Stimulated activated CD8-positive, alpha-beta memory T cell treated with anti-CD3 and anti-CD28 coated beads, Interleukin-4, amount 100 ng/mL, for 4 hours (primary cell): ENCODE results near the gene BMX.

Experiments
- DNase-seq, 2 donors: peaks; one replicate each; pipeline ENCODE4 v3.0.0-alpha.2; 2020; ENCODE audit warnings: low read depth in 2 of 2, low spot score in 1 of 2

Gene BMX

GRCh38 chrX:15500497-15500966, at the start of gene BMX:
BMX (plus strand) TSS chrX:15500807; CDS start chrX:15508354, 7,547 bp downstream.
- DNase-seq, result no peak

- no peak for DNase-seq
These were observed 48.7 kb upstream of the BMX start for GRCh38 chrX:15451913-15452312.

GRCh38 chrX:15464704-15465103, 35.9 kb upstream of the BMX start:
- no peak for DNase-seq

- no peak for DNase-seq
These were observed 35.3 kb upstream of the BMX start for GRCh38 chrX:15465347-15465746.

GRCh38 chrX:15465896-15466651, 34.5 kb upstream of the BMX start:
- DNase-seq, result no peak

- no peak for DNase-seq
These were observed 32.6 kb upstream of the BMX start for GRCh38 chrX:15468036-15468435.

GRCh38 chrX:15469613-15470012, 31.0 kb upstream of the BMX start:
- DNase-seq, result no peak

- DNase-seq, result peak; percentile 6 to 8
These were observed 29.6 kb upstream of the BMX start for GRCh38 chrX:15471028-15471427.

- no peak for DNase-seq
These were observed 28.1 kb upstream of the BMX start for GRCh38 chrX:15472531-15472930.

GRCh38 chrX:15474028-15474427, 26.6 kb upstream of the BMX start:
- DNase-seq, result no peak

GRCh38 chrX:15475021-15475420, 25.6 kb upstream of the BMX start:
- no peak for DNase-seq

GRCh38 chrX:15475486-15475885, 25.1 kb upstream of the BMX start:
- DNase-seq, result no peak

GRCh38 chrX:15483891-15484290, 16.7 kb upstream of the BMX start:
- DNase-seq, result no peak

- no peak for DNase-seq
These were observed 8.1 kb upstream of the BMX start for GRCh38 chrX:15492469-15492868.

- peak; percentile 10 to 27 for DNase-seq
These were observed 7.3 kb upstream of the BMX start, which contains the start of gene PIR for GRCh38 chrX:15493118-15493962. PIR (minus strand) TSS chrX:15493333; CDS start chrX:15491257, 2,076 bp downstream.

- no peak for DNase-seq
These were observed 4.8 kb upstream of the BMX start for GRCh38 chrX:15495801-15496200.

- no peak for DNase-seq
These were observed 3.8 kb upstream of the BMX start for GRCh38 chrX:15496824-15497223.

- DNase-seq, result peak in 1 of 2 donors; percentile 3
These were observed 2.7 kb upstream of the BMX start for GRCh38 chrX:15497865-15498264.

- DNase-seq, result no peak
These were observed 1.9 kb upstream of the BMX start for GRCh38 chrX:15498741-15499140.

GRCh38 chrX:15499976-15500375, 631 bp upstream of the BMX start:
- no peak for DNase-seq

- DNase-seq, result no peak
These were observed 899 bp downstream of the BMX start for GRCh38 chrX:15501506-15501905.

- no peak for DNase-seq
These were observed 4.1 kb downstream of the BMX start for GRCh38 chrX:15504661-15505060.
